SK-N-SH (cell line): ENCODE data around the gene MAPK10.

ENCODE experiments used
- CHD2 ChIP-seq: fragments of 150-350 bp; IDR thresholded peaks from 2 replicates; pipeline ENCODE4 v1.6.1; 2018; ENCODE audit warnings: low read length; ENCODE audit not compliant: partially characterized antibody
- CTCF ChIP-seq: fragments of 200-600 bp; sonication (generic); IDR thresholded peaks from 2 replicates; pipeline ENCODE4 v1.6.1; 2017; ENCODE audit warnings: antibody characterized with exemption, mild to moderate bottlenecking, moderate library complexity
- EZH2phosphoT487 ChIP-seq: fragments of 200-600 bp; sonication (generic); IDR thresholded peaks from 2 replicates; pipeline ENCODE4 v1.6.1; 2017; ENCODE audit warnings: low read depth, mixed run types, mild to moderate bottlenecking, antibody characterized with exemption, moderate library complexity, borderline replicate concordance
- FOSL2 ChIP-seq: IDR thresholded peaks from 2 replicates; pipeline ENCODE4 v1.4.0; 2012; ENCODE audit warnings: low read depth, mild to moderate bottlenecking, moderate library complexity, borderline replicate concordance
- FOXJ3 ChIP-seq: sonication (generic); formaldehyde crosslinking; IDR thresholded peaks from 2 replicates; pipeline ENCODE4 v1.5.1; 2020; ENCODE audit warnings: mild to moderate bottlenecking, missing genetic modification reagents
- GABPA ChIP-seq: IDR thresholded peaks from 2 replicates; pipeline ENCODE4 v1.4.0; 2012; ENCODE audit warnings: low read depth, mild to moderate bottlenecking
- MAX ChIP-seq: IDR thresholded peaks from 2 replicates; pipeline ENCODE4 v1.4.0; 2012; ENCODE audit warnings: low read depth
- MXI1 ChIP-seq: IDR thresholded peaks from 2 replicates; pipeline ENCODE4 v1.6.1; 2012; ENCODE audit warnings: mild to moderate bottlenecking, low read depth, low read length, improper control_type of control experiment
- POLR2AphosphoS5 ChIP-seq: IDR thresholded peaks from 2 replicates; pipeline ENCODE4 v1.6.1; 2012; ENCODE audit warnings: low read depth, low read length
- RAD21 ChIP-seq: IDR thresholded peaks from 2 replicates; pipeline ENCODE4 v1.6.1; 2012; ENCODE audit warnings: mild to moderate bottlenecking, low read length
- RCOR1 ChIP-seq: fragments of 150-350 bp; IDR thresholded peaks from 2 replicates; pipeline ENCODE4 v1.6.1; 2017; ENCODE audit warnings: antibody characterized with exemption, low read length
- SMC3 ChIP-seq: IDR thresholded peaks from 2 replicates; pipeline ENCODE4 v1.6.1; 2012; ENCODE audit warnings: low read depth, low read length, improper control_type of control experiment
- TEAD4 ChIP-seq: IDR thresholded peaks from 2 replicates; pipeline ENCODE4 v1.4.0; 2012; ENCODE audit warnings: mild to moderate bottlenecking, borderline replicate concordance; ENCODE audit not compliant: insufficient read depth
- USF1 ChIP-seq: IDR thresholded peaks from 2 replicates; pipeline ENCODE4 v1.4.0; 2012; ENCODE audit warnings: low read depth, borderline replicate concordance

DNA sequence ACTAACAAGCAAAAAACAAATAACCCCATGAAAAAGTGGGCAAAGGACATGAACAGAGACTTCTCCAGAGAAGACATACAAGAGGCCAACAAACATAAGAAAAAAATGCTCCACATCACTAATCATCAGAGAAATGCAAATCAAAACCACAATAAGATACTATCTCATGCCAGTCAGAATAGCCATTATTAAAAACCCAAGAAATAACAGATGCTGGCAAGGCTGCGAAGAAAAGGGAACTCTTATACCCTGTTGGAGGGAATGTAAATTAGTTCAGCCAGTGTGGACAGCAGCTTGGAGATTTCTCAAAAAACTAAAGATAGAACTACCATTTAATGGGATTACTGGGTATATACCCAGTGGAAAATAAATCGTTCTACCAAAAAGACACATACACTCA lies 79.6 kb downstream of the MAPK10 start:
- TF ChIP-seq USF1 (no peak), TEAD4 (no peak), FOXJ3 (CRISPR knock-in tag) (no peak), MXI1 (no peak), POLR2AphosphoS5 (no peak), CTCF (no peak), GABPA (no peak), MAX (no peak), RAD21 (no peak), EZH2phosphoT487 (no peak), CHD2 (no peak), FOSL2 (no peak; the same call in 1 of the 2 replicates), SMC3 (no peak), RCOR1 (no peak)
